Gastroesophageal sphincter (tissue), 4 donors: ENCODE measurements around the gene CNOT11. TPM values are rescaled to one million over a fixed set of nuclear protein-coding genes. Genes with fewer than 3 reads are reported as not detected.

Experiments
- ATAC-seq: fragments of 150-250 bp; one replicate; pipeline ENCODE4 v1.9.1; 2016; ENCODE audit warnings: mild to moderate bottlenecking, moderate library complexity
- H3K27ac ChIP-seq, 4 donors: fragments of 200-600 bp; sonication (generic) in 3 of 4; 1 replicate in 3 of 4; 2 replicates in 1 of 4; pipeline ENCODE4 v1.5.1; 2016 to 2019
- H3K27me3 ChIP-seq: fragments of 200-600 bp; sonication (generic); one replicate; pipeline ENCODE4 v1.5.1; 2019
- H3K36me3 ChIP-seq, 2 donors: fragments of 200-600 bp; sonication (generic); one replicate each; pipeline ENCODE4 v1.5.1; 2019; ENCODE audit warnings: control low read depth in 1 of 2
- H3K4me1 ChIP-seq, 3 donors: fragments of 200-600 bp; sonication (generic); 1 replicate in 2 of 3; 2 replicates in 1 of 3; pipeline ENCODE4 v1.5.1; 2016 to 2019; ENCODE audit warnings: control low read depth in 2 of 3
- H3K4me3 ChIP-seq, 2 donors: fragments of 200-600 bp; sonication (generic); one replicate each; pipeline ENCODE4 v1.5.1; 2019; ENCODE audit warnings: mild to moderate bottlenecking in 1 of 2, moderate library complexity in 1 of 2
- H3K9me3 ChIP-seq, 3 donors: fragments of 200-600 bp; sonication (generic); one replicate each; pipeline ENCODE4 v1.5.1; 2017 to 2019; ENCODE audit warnings: control low read depth in 2 of 3
- CTCF ChIP-seq, 4 experiments: fragments of 200-600 bp in 2 of 4; fragments of 450-650 bp in 2 of 4; sonication (generic) in 1 of 4; IDR thresholded peaks; one replicate each; pipeline ENCODE4 v1.5.1; 2017 to 2019; ENCODE audit warnings: antibody characterized with exemption in 4 of 4, mild to moderate bottlenecking in 2 of 4, moderate library complexity in 2 of 4
- EP300 ChIP-seq: sonication (generic); formaldehyde crosslinking; IDR thresholded peaks from one replicate; pipeline ENCODE4 v1.6.1; 2017; ENCODE audit warnings: antibody characterized with exemption, mild to moderate bottlenecking
- POLR2A ChIP-seq, 2 donors: fragments of 450-650 bp; IDR thresholded peaks; one replicate each; pipeline ENCODE4 v1.6.1; 2017; ENCODE audit warnings: antibody characterized with exemption in 2 of 2, mild to moderate bottlenecking in 2 of 2, moderate library complexity in 1 of 2
- POLR2AphosphoS5 ChIP-seq: sonication (generic); formaldehyde crosslinking; IDR thresholded peaks from one replicate; pipeline ENCODE4 v1.6.1; 2017; ENCODE audit warnings: antibody characterized with exemption
- WGBS, 2 donors: methylation state at CpG; one replicate each; pipeline ENCODE4 v1.1.5; 2018; ENCODE audit warnings: low coverage in 1 of 2; 5-methylcytosine and 5-hydroxymethylcytosine counted together
- total RNA-seq, 4 donors: library from RNA; depleted of rRNA; stranded (reverse); fragments of >200 nt; gene quantifications; one replicate each; pipeline ENCODE4 v1.1.0, GENCODE V29; 2016

Gene CNOT11
- total RNA-seq, 4 donors from 2014 or later, result 26.8 to 36.7 (median 27.8) TPM

GRCh38 chr2:101307950-101308431, 55.3 kb downstream of the CNOT11 start:
- H3K36me3 ChIP-seq, result no peaks in the 10 kb centered on the region
- peak overlapping the region; percentile 62 to 91 (median 86) for H3K27ac ChIP-seq
- no peaks in the 10 kb centered on the region for H3K9me3 ChIP-seq
- TF ChIP-seq POLR2A (IDR thresholded peaks at IDR 0.05), result no peak
- no peak for TF ChIP-seq POLR2AphosphoS5
- no peak for TF ChIP-seq EP300
- TF ChIP-seq CTCF (IDR thresholded peaks at IDR 0.05), result no peak
- peak overlapping the region; percentile 81 to 99 for H3K4me3 ChIP-seq
- ATAC-seq, result no peak
- H3K27me3 ChIP-seq, result no peaks in the 10 kb centered on the region
- WGBS, 2 donors, result 0% methylated on average over 3 of the region's 57 CpGs; no CpG with 5 or more reads in 1 of the 2 donors
- peaks cover 0 to 59% (median 18%) of the 10 kb centered on the region in 3 donors for H3K4me1 ChIP-seq

DNA sequence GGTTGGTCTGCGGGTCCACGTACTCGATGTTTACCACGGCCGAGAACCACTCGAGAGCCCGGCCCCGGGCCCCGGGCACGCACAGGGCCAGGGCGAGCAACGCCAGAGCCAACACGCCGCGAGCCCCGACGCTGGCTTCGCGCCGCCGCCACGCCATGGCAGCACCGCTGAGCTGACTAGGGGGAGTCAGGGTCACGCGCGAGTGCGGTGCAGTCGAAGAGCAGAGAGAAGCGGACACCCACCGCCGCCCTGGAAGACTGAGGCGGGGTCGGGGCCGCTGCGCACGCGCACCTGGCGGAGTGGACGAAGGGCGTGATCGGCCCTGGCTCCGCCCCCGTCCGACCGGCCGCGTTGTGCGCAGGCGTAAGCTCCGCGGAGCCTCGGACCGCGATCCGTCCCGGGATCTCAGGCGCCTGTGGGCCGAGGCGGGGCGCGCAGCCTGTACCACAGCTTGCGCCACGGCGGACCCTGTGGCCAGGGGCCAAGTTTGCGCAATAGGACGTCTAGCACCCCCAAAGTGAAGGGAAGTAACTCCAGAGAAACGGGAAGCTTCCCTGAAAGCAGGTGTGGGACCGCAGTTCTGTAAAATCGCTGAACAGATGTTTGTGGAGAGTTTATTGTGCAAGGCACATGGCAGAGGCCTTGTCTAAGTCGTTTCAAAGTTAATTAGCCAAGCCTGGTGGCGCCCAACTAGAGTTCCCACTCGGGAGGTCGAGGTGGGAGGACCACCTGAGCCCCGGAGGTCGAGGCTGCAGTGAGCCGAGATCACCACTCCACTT, 55.9 kb downstream of the CNOT11 start, which contains the start of gene RNF149:
Gene RNF149, minus strand, starts transcription at position 270 of the 779 bp plus-strand sequence. Its CDS starts 113 bp downstream, at position 157.
- no peaks in the 10 kb centered on the region for H3K36me3 ChIP-seq
- H3K4me3 ChIP-seq, result peak within 1 kb of the TSS; percentile 81 to 99
- no peaks in the 10 kb centered on the region for H3K9me3 ChIP-seq
- WGBS, 2 donors, result 17 to 41% methylated on average over 5 to 9 of the region's 76 CpGs
- TF ChIP-seq CTCF (IDR thresholded peaks at IDR 0.05) (peak in 2 of 4 experiments; percentile 46 to 47), POLR2AphosphoS5 (peak; percentile 88), EP300 (no peak), POLR2A (IDR thresholded peaks at IDR 0.05) (peak; percentile 91)
- H3K4me1 ChIP-seq, result peaks cover 0 to 53% (median 18%) of the 10 kb centered on the region in 3 donors
- peak; percentile 96 for ATAC-seq
- H3K27ac ChIP-seq, result peak within 1 kb of the TSS; percentile 62 to 91 (median 86)
- H3K27me3 ChIP-seq, result no peaks in the 10 kb centered on the region

DNA sequence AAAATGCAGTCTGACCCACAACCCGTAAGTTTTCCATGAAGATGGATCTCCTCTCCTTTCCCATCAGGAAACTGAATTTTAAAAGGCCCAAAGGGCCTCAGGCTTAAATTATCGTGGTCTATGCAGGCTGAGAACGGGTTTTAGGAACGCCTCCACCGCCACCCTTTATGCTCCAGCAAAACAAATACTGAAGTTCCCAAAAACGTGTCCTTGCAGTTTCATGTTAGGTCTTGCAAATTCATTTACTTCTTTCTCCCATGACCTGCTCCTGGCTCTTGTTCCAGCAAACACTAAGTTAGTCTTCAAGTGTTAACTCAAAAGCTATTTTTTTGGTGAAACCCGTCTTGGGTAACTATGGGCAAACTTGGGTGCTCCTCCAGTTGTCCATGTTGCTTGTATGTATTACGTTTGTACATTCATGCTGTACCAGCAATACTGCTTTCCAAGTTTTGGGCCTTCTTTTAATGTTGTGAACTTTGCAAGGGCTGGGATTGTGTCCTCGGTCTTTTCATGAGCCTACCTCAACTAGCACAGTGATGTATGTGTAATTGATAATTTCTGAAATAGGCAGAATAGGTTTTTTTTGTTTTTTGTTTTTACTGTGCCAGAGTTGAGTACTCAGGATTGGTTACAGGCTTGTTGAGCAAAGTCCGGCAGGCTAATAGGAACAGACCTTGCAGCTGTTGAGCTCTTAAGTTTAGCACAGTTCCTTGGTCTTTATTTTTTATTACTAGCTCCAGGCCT, 57.6 kb downstream of the CNOT11 start:
- H3K9me3 ChIP-seq, result no peaks in the 10 kb centered on the region
- ATAC-seq, result no peak
- no peak overlapping the region for H3K4me3 ChIP-seq
- no peak for TF ChIP-seq POLR2AphosphoS5
- TF ChIP-seq CTCF (IDR thresholded peaks at IDR 0.05), result no peak
- no peak for TF ChIP-seq EP300
- no peak for TF ChIP-seq POLR2A (IDR thresholded peaks at IDR 0.05)
- H3K27ac ChIP-seq, result no peak overlapping the region
- 54 to 80% methylated on average over 4 to 10 of the region's 10 CpGs for WGBS, 2 donors
- no peaks in the 10 kb centered on the region for H3K36me3 ChIP-seq
- H3K4me1 ChIP-seq, result peaks cover 0 to 36% (median 13%) of the 10 kb centered on the region in 3 donors
- H3K27me3 ChIP-seq, result no peaks in the 10 kb centered on the region

DNA sequence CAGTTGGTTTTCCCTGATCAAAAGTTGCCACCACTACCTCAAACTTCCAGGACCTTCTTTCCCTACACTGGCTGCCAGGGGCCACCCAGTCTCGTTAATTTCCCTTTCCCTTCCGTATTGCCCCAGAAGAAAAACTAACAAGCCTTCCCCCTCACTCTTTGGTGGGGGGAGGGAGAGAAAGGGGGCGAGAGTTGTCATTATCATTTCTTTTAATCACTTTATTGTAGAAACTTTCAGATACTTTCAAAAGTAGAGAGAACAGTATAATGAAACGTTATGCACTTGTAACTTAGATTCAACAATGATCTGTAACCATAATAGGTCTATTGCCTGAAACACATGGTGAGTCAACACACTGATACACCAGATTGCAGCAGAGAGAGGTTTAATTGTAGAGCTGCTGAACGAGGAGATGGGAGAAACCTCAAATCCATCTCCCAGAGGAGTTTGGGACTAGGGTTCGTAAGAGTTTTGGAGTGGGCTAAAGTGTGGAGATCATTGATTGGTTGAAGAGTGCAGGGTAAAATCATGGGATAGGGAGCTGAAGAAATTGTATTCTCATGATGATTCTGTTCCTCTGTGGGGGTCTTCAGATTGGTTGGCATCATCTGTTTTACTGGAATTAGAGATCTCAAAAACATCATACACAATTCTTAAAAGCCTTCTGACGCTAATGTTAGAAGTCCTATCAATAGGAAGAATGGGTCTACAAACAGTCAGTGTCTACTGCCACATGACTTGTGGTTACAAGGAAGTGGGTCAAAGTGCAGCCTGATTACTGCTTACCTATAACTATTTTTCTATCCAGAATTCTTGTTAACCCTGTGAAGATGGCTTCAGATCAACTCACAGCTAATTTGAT, 58.4 kb downstream of the CNOT11 start:
- H3K27ac ChIP-seq, result no peak overlapping the region
- H3K9me3 ChIP-seq, result no peaks in the 10 kb centered on the region
- no peak for ATAC-seq
- no peak overlapping the region for H3K4me3 ChIP-seq
- no peaks in the 10 kb centered on the region for H3K36me3 ChIP-seq
- TF ChIP-seq CTCF (IDR thresholded peaks at IDR 0.05), result no peak
- TF ChIP-seq POLR2AphosphoS5, result no peak
- TF ChIP-seq EP300, result no peak
- TF ChIP-seq POLR2A (IDR thresholded peaks at IDR 0.05), result no peak
- WGBS, 2 donors, result 74 to 79% methylated on average over 6 to 7 of the region's 7 CpGs
- peaks cover 4% of the 10 kb centered on the region for H3K27me3 ChIP-seq
- peaks cover 0 to 28% (median 7%) of the 10 kb centered on the region in 3 donors for H3K4me1 ChIP-seq
